ENCODE measurements around the gene CDC42BPB.

Gene CDC42BPB

GRCh38 chr14:102930138-102930752 is 127.1 kb downstream of the CDC42BPB start:
- DNase-seq (ENCODE audit: low spot score): no peak
- Histone ChIP-seq H2BK5ac (ENCODE audit: low read length) (peak overlapping the region; percentile 53), H3K23ac (ENCODE audit: low read depth, low read length, poor library complexity) (peak overlapping the region; percentile 94), H3K4me3 (ENCODE audit: low read length in 2 of 2) (peak overlapping the region in 1 of 2 donors; percentile 57), H3K4me2 (ENCODE audit: insufficient read depth, low read length, poor library complexity, severe bottlenecking) (peak overlapping the region; percentile 89), H3K18ac (ENCODE audit: low read length) (peak overlapping the region; percentile 98), H3K36me3 (replicated peaks in 1 of 2; ENCODE audit: control insufficient read depth in 2 of 2, insufficient read depth in 2 of 2, low read length in 2 of 2) (peaks cover 5 to 20% of the 10 kb centered on the region in 2 donors), H3K79me1 (ENCODE audit: low read depth, low read length) (peaks cover 8% of the 10 kb centered on the region), H2AK5ac (ENCODE audit: low read depth, low read length) (peak overlapping the region; percentile 94), H3K14ac (ENCODE audit: low read length) (no peak overlapping the region), H2BK12ac (ENCODE audit: low read length) (no peak overlapping the region), H3K9me3 (replicated peaks in 1 of 2; ENCODE audit: control insufficient read depth in 2 of 2, insufficient read depth in 1 of 2, low read depth in 1 of 2, low read length in 2 of 2) (peaks cover 0 to 5% of the 10 kb centered on the region in 2 donors), H3K27ac (replicated peaks; ENCODE audit: low read length) (no peak overlapping the region), H3K27me3 (ENCODE audit: control insufficient read depth in 3 of 3, insufficient read depth in 3 of 3, low read depth in 1 of 3, low read length in 3 of 3) (peaks cover 22 to 58% (median 34%) of the 10 kb centered on the region in 3 experiments), H3K9ac (ENCODE audit: low read depth, low read length, poor library complexity) (peak overlapping the region; percentile 84), H4K91ac (ENCODE audit: low read depth, low read length, poor library complexity) (no peak overlapping the region), H2BK15ac (ENCODE audit: low read length) (peak overlapping the region; percentile 26), H2AFZ (ENCODE audit: low read length) (no peak overlapping the region), H3K4ac (ENCODE audit: low read length) (no peak overlapping the region), H3K4me1 (ENCODE audit: control insufficient read depth in 2 of 2, insufficient read depth in 1 of 2, low read depth in 1 of 2, low read length in 2 of 2) (peaks cover 12 to 15% of the 10 kb centered on the region in 2 donors), H4K8ac (ENCODE audit: low read depth, low read length) (no peak overlapping the region), H2BK120ac (ENCODE audit: low read depth, low read length) (no peak overlapping the region)
- no CpG with 5 or more reads among the region's 74 CpGs for WGBS, 2 donors (ENCODE audit: extremely low coverage in 2 of 2, insufficient read length in 2 of 2, insufficient replicate concordance in 1 of 2)

GRCh38 chr14:102929241-102930137 is 127.9 kb downstream of the CDC42BPB start:
- no peak overlapping the region for H4K91ac ChIP-seq (ENCODE audit: low read depth, low read length, poor library complexity)
- peaks cover 22 to 60% (median 34%) of the 10 kb centered on the region in 3 experiments for H3K27me3 ChIP-seq (ENCODE audit: control insufficient read depth in 3 of 3, insufficient read depth in 3 of 3, low read depth in 1 of 3, low read length in 3 of 3)
- H3K14ac ChIP-seq (ENCODE audit: low read length): peak overlapping the region; percentile 63
- H4K8ac ChIP-seq (ENCODE audit: low read depth, low read length): no peak overlapping the region
- peak overlapping the region; percentile 88 for H3K9ac ChIP-seq (ENCODE audit: low read depth, low read length, poor library complexity)
- peaks cover 12 to 15% of the 10 kb centered on the region in 2 donors for H3K4me1 ChIP-seq (ENCODE audit: control insufficient read depth in 2 of 2, insufficient read depth in 1 of 2, low read depth in 1 of 2, low read length in 2 of 2)
- peaks cover 5 to 20% of the 10 kb centered on the region in 2 donors for H3K36me3 ChIP-seq (replicated peaks in 1 of 2; ENCODE audit: control insufficient read depth in 2 of 2, insufficient read depth in 2 of 2, low read length in 2 of 2)
- peak overlapping the region; percentile 89 for H3K4me2 ChIP-seq (ENCODE audit: insufficient read depth, low read length, poor library complexity, severe bottlenecking)
- WGBS, 2 donors (ENCODE audit: extremely low coverage in 2 of 2, insufficient read length in 2 of 2, insufficient replicate concordance in 1 of 2): no CpG with 5 or more reads among the region's 94 CpGs
- H3K4ac ChIP-seq (ENCODE audit: low read length): peak overlapping the region; percentile 66
- H2AK5ac ChIP-seq (ENCODE audit: low read depth, low read length): peak overlapping the region; percentile 99
- peak overlapping the region; percentile 53 for H2BK5ac ChIP-seq (ENCODE audit: low read length)
- peak overlapping the region; percentile 98 for H3K18ac ChIP-seq (ENCODE audit: low read length)
- H2BK12ac ChIP-seq (ENCODE audit: low read length): no peak overlapping the region
- peak overlapping the region; percentile 81 for H2BK15ac ChIP-seq (ENCODE audit: low read length)
- peaks cover 8% of the 10 kb centered on the region for H3K79me1 ChIP-seq (ENCODE audit: low read depth, low read length)
- peaks cover 0 to 5% of the 10 kb centered on the region in 2 donors for H3K9me3 ChIP-seq (replicated peaks in 1 of 2; ENCODE audit: control insufficient read depth in 2 of 2, insufficient read depth in 1 of 2, low read depth in 1 of 2, low read length in 2 of 2)
- peak overlapping the region; percentile 96 for H2AFZ ChIP-seq (ENCODE audit: low read length)
- H3K27ac ChIP-seq (replicated peaks; ENCODE audit: low read length): no peak overlapping the region
- no peak for DNase-seq (ENCODE audit: low spot score)
- peak overlapping the region; percentile 54 to 82 for H3K4me3 ChIP-seq (ENCODE audit: low read length in 2 of 2)
- H3K23ac ChIP-seq (ENCODE audit: low read depth, low read length, poor library complexity): peak overlapping the region; percentile 94
- H2BK120ac ChIP-seq (ENCODE audit: low read depth, low read length): peak overlapping the region; percentile 47

GRCh38 chr14:102928412-102929240 is 128.7 kb downstream of the CDC42BPB start:
- Histone ChIP-seq H2AFZ (ENCODE audit: low read length) (peak overlapping the region; percentile 96), H3K27ac (replicated peaks; ENCODE audit: low read length) (no peak overlapping the region), H2BK15ac (ENCODE audit: low read length) (peak overlapping the region; percentile 81), H3K36me3 (replicated peaks in 1 of 2; ENCODE audit: control insufficient read depth in 2 of 2, insufficient read depth in 2 of 2, low read length in 2 of 2) (peaks cover 5 to 17% of the 10 kb centered on the region in 2 donors), H3K79me1 (ENCODE audit: low read depth, low read length) (peaks cover 8% of the 10 kb centered on the region), H2BK120ac (ENCODE audit: low read depth, low read length) (no peak overlapping the region), H2BK5ac (ENCODE audit: low read length) (peak overlapping the region; percentile 24), H2BK12ac (ENCODE audit: low read length) (peak overlapping the region; percentile 98), H3K9ac (ENCODE audit: low read depth, low read length, poor library complexity) (peak overlapping the region; percentile 88), H3K27me3 (ENCODE audit: control insufficient read depth in 3 of 3, insufficient read depth in 3 of 3, low read depth in 1 of 3, low read length in 3 of 3) (peaks cover 22 to 63% (median 34%) of the 10 kb centered on the region in 3 experiments), H3K23ac (ENCODE audit: low read depth, low read length, poor library complexity) (peak overlapping the region; percentile 94), H3K9me3 (replicated peaks in 1 of 2; ENCODE audit: control insufficient read depth in 2 of 2, insufficient read depth in 1 of 2, low read depth in 1 of 2, low read length in 2 of 2) (peaks cover 0 to 5% of the 10 kb centered on the region in 2 donors), H2AK5ac (ENCODE audit: low read depth, low read length) (peak overlapping the region; percentile 99), H3K4me2 (ENCODE audit: insufficient read depth, low read length, poor library complexity, severe bottlenecking) (peak overlapping the region; percentile 89), H4K8ac (ENCODE audit: low read depth, low read length) (peak overlapping the region; percentile 65), H3K18ac (ENCODE audit: low read length) (peak overlapping the region; percentile 98), H3K4me3 (ENCODE audit: low read length in 2 of 2) (peak overlapping the region; percentile 54 to 82), H3K4ac (ENCODE audit: low read length) (peak overlapping the region; percentile 66), H3K4me1 (ENCODE audit: control insufficient read depth in 2 of 2, insufficient read depth in 1 of 2, low read depth in 1 of 2, low read length in 2 of 2) (peaks cover 12 to 15% of the 10 kb centered on the region in 2 donors), H4K91ac (ENCODE audit: low read depth, low read length, poor library complexity) (no peak overlapping the region), H3K14ac (ENCODE audit: low read length) (peak overlapping the region; percentile 100)
- peak; percentile 66 for DNase-seq (ENCODE audit: low spot score)
- WGBS, 2 donors (ENCODE audit: extremely low coverage in 2 of 2, insufficient read length in 2 of 2, insufficient replicate concordance in 1 of 2): no CpG with 5 or more reads among the region's 94 CpGs

Data from neuronal stem cell (in vitro differentiated cells).